GM23338 (cell line): ENCODE data around the gene TRIO. TPM values are rescaled to one million over a fixed set of nuclear protein-coding genes. Genes with fewer than 3 reads are reported as not detected.

Source experiments
- ATAC-seq: fragments of 200-7000 bp; cut with Tn5 transposase; 3 replicates; pipeline ENCODE4 v1.9.1; 2020
- DNase-seq: peaks from one replicate; pipeline ENCODE4 v3.0.0-alpha.2; 2015; ENCODE audit warnings: low spot score
- H2AFZ ChIP-seq: fragments of 200-600 bp; sonication (generic); 2 replicates; pipeline ENCODE4 v1.8.0; 2016; ENCODE audit warnings: antibody characterized with exemption, mild to moderate bottlenecking, moderate library complexity
- H3F3A ChIP-seq: fragments of 200-600 bp; sonication (generic); replicated peaks from 2 replicates; pipeline ENCODE4 v1.8.0; 2017; ENCODE audit warnings: antibody characterized with exemption, mixed run types, low read depth
- H3K27ac ChIP-seq: fragments of 200-600 bp; sonication (generic); 2 replicates; pipeline ENCODE4 v1.6.1; 2016; ENCODE audit warnings: low read depth
- H3K27me3 ChIP-seq: fragments of 200-600 bp; sonication (generic); 2 replicates; pipeline ENCODE4 v1.8.0; 2016; ENCODE audit warnings: mild to moderate bottlenecking, mixed run types, moderate library complexity; ENCODE audit not compliant: insufficient read depth
- H3K36me3 ChIP-seq: fragments of 200-600 bp; sonication (generic); 2 replicates; pipeline ENCODE4 v1.8.0; 2016; ENCODE audit warnings: mild to moderate bottlenecking; ENCODE audit not compliant: insufficient read depth
- H3K4me1 ChIP-seq: fragments of 200-600 bp; sonication (generic); 2 replicates; pipeline ENCODE4 v1.8.0; 2016; ENCODE audit warnings: mild to moderate bottlenecking, moderate library complexity; ENCODE audit not compliant: insufficient read depth
- H3K4me2 ChIP-seq: fragments of 200-600 bp; sonication (generic); 2 replicates; pipeline ENCODE4 v1.7.1; 2017; ENCODE audit warnings: mixed run types
- H3K4me3 ChIP-seq: fragments of 200-600 bp; sonication (generic); 2 replicates; pipeline ENCODE4 v1.6.1; 2016; ENCODE audit warnings: mixed run types
- H3K79me2 ChIP-seq: fragments of 200-600 bp; sonication (generic); replicated peaks from 2 replicates; pipeline ENCODE4 v1.8.0; 2017; ENCODE audit warnings: mild to moderate bottlenecking; ENCODE audit not compliant: insufficient read depth
- H3K9me2 ChIP-seq: fragments of 200-600 bp; sonication (generic); 2 replicates; pipeline ENCODE4 v1.8.0; 2017; ENCODE audit not compliant: insufficient read depth
- H4K20me1 ChIP-seq: fragments of 200-600 bp; sonication (generic); replicated peaks from 2 replicates; pipeline ENCODE4 v1.8.0; 2017; ENCODE audit warnings: mild to moderate bottlenecking; ENCODE audit not compliant: insufficient read depth
- H3K27ac Mint-ChIP-seq: 2 replicates; pipeline ENCODE4 v1.8.0; 2020; ENCODE audit warnings: inconsistent platforms, mild to moderate bottlenecking, moderate library complexity, mixed read lengths
- H3K27me3 Mint-ChIP-seq: 3 replicates; pipeline ENCODE4 v1.8.0; 2022; ENCODE audit warnings: low read depth, mild to moderate bottlenecking, moderate library complexity, mixed read lengths, inconsistent platforms; ENCODE audit not compliant: insufficient read depth, poor library complexity
- H3K36me3 Mint-ChIP-seq: 3 replicates; pipeline ENCODE4 v1.8.0; 2021; ENCODE audit warnings: low read depth, mild to moderate bottlenecking, inconsistent platforms, moderate library complexity, mixed read lengths
- H3K4me1 Mint-ChIP-seq: 3 replicates; pipeline ENCODE4 v1.8.0; 2020; ENCODE audit warnings: mild to moderate bottlenecking, inconsistent platforms, mixed read lengths
- H3K4me3 Mint-ChIP-seq: 3 replicates; pipeline ENCODE4 v1.8.0; 2021; ENCODE audit warnings: moderate library complexity, mild to moderate bottlenecking, inconsistent platforms, mixed read lengths
- H3K9me3 Mint-ChIP-seq: 3 replicates; pipeline ENCODE4 v1.8.0; 2020; ENCODE audit warnings: moderate library complexity, mild to moderate bottlenecking, inconsistent platforms, mixed read lengths
- EZH2 ChIP-seq: fragments of 200-600 bp; sonication (generic); IDR thresholded peaks from one replicate; pipeline ENCODE4 v1.8.0; 2017; ENCODE audit warnings: antibody characterized with exemption, mild to moderate bottlenecking, low read depth; ENCODE audit not compliant: unreplicated experiment
- EZH2phosphoT487 ChIP-seq: fragments of 200-600 bp; sonication (generic); IDR thresholded peaks from one replicate; pipeline ENCODE4 v1.8.1; 2018; ENCODE audit warnings: antibody characterized with exemption; ENCODE audit not compliant: unreplicated experiment
- JUNB ChIP-seq: IDR thresholded peaks from one replicate; pipeline ENCODE4 v1.6.1; 2016; ENCODE audit warnings: antibody characterized with exemption; ENCODE audit not compliant: unreplicated experiment
- NANOG ChIP-seq: IDR thresholded peaks from 2 replicates; pipeline ENCODE4 v1.6.1; 2016; ENCODE audit warnings: antibody characterized with exemption, borderline replicate concordance
- POLR2AphosphoS5 ChIP-seq: IDR thresholded peaks from 2 replicates; pipeline ENCODE4 v1.6.1; 2016; ENCODE audit warnings: antibody characterized with exemption, low read depth
- ZNF114 ChIP-seq: fragments of 250-450 bp; sonication (Bioruptor Pico); IDR thresholded peaks from 2 replicates; pipeline ENCODE4 v1.5.0; 2020; ENCODE audit warnings: mild to moderate bottlenecking, moderate library complexity
- ZNF331 ChIP-seq: fragments of 250-450 bp; sonication (Bioruptor Pico); IDR thresholded peaks from 2 replicates; pipeline ENCODE4 v1.5.0; 2020; ENCODE audit warnings: low read depth, mild to moderate bottlenecking, moderate library complexity
- polyA plus RNA-seq: library from polyadenylated mRNA; unstranded; fragments of >200 nt; fragmentation: Nextera tagmentation; extraction: Ambion mirVana; gene quantifications from 2 replicates; pipeline ENCODE4 v1.2.1, GENCODE V29; 2016
- total RNA-seq: library from RNA; depleted of rRNA; stranded (reverse); fragments of >200 nt; shearing (Covaris generic); gene quantifications from 2 replicates; pipeline ENCODE4 v1.2.3, GENCODE V29; 2014
- TF ChIP-seq, protein P1 (sequence below): IDR thresholded peaks from one replicate; pipeline ENCODE4 v1.6.1; 2018; ENCODE audit warnings: antibody characterized with exemption; ENCODE audit not compliant: unreplicated experiment
- TF ChIP-seq, protein P2 (sequence below): IDR thresholded peaks from 2 replicates; pipeline ENCODE4 v1.6.1; 2016; ENCODE audit warnings: antibody characterized with exemption
- TF ChIP-seq, protein P3 (sequence below): fragments of 250-450 bp; sonication (Bioruptor Pico); IDR thresholded peaks from 2 replicates; pipeline ENCODE4 v1.5.0; 2020; ENCODE audit warnings: mild to moderate bottlenecking, moderate library complexity

TRIO gene
- total and polyA plus RNA-seq, 2 experiments from 2014 or later, result 13.8 to 113 TPM

DNA sequence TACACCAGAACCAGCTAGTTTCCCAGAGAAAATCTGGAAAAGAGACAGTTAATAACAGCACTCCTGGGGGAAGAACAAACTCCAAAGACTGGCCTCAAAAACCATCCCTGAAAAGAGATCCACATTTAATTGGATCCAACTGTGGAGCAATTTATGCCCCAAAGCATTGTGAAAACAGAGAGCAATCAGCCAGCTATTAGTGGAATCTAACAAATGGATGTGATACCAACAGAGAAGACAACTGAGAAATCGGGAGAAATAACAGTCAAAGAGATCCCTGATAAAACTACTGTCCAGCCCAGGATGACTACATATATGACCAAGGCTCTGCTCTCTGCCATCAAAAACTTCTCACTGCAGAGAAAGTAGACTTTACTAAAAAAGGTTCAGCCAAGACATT, 40.5 kb upstream of the TRIO start (continued):
- TF ChIP-seq, protein P1, sequence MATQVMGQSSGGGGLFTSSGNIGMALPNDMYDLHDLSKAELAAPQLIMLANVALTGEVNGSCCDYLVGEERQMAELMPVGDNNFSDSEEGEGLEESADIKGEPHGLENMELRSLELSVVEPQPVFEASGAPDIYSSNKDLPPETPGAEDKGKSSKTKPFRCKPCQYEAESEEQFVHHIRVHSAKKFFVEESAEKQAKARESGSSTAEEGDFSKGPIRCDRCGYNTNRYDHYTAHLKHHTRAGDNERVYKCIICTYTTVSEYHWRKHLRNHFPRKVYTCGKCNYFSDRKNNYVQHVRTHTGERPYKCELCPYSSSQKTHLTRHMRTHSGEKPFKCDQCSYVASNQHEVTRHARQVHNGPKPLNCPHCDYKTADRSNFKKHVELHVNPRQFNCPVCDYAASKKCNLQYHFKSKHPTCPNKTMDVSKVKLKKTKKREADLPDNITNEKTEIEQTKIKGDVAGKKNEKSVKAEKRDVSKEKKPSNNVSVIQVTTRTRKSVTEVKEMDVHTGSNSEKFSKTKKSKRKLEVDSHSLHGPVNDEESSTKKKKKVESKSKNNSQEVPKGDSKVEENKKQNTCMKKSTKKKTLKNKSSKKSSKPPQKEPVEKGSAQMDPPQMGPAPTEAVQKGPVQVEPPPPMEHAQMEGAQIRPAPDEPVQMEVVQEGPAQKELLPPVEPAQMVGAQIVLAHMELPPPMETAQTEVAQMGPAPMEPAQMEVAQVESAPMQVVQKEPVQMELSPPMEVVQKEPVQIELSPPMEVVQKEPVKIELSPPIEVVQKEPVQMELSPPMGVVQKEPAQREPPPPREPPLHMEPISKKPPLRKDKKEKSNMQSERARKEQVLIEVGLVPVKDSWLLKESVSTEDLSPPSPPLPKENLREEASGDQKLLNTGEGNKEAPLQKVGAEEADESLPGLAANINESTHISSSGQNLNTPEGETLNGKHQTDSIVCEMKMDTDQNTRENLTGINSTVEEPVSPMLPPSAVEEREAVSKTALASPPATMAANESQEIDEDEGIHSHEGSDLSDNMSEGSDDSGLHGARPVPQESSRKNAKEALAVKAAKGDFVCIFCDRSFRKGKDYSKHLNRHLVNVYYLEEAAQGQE, result no peak
- no peak for TF ChIP-seq ZNF331
- TF ChIP-seq POLR2AphosphoS5, result no peak
- TF ChIP-seq NANOG, result no peak
- TF ChIP-seq, protein P2, sequence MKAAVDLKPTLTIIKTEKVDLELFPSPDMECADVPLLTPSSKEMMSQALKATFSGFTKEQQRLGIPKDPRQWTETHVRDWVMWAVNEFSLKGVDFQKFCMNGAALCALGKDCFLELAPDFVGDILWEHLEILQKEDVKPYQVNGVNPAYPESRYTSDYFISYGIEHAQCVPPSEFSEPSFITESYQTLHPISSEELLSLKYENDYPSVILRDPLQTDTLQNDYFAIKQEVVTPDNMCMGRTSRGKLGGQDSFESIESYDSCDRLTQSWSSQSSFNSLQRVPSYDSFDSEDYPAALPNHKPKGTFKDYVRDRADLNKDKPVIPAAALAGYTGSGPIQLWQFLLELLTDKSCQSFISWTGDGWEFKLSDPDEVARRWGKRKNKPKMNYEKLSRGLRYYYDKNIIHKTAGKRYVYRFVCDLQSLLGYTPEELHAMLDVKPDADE, result no peak
- no peak for TF ChIP-seq EZH2
- no peak for TF ChIP-seq ZNF114 (CRISPR knock-in tag)
- no peak for TF ChIP-seq EZH2phosphoT487
- no peak for TF ChIP-seq JUNB

DNA sequence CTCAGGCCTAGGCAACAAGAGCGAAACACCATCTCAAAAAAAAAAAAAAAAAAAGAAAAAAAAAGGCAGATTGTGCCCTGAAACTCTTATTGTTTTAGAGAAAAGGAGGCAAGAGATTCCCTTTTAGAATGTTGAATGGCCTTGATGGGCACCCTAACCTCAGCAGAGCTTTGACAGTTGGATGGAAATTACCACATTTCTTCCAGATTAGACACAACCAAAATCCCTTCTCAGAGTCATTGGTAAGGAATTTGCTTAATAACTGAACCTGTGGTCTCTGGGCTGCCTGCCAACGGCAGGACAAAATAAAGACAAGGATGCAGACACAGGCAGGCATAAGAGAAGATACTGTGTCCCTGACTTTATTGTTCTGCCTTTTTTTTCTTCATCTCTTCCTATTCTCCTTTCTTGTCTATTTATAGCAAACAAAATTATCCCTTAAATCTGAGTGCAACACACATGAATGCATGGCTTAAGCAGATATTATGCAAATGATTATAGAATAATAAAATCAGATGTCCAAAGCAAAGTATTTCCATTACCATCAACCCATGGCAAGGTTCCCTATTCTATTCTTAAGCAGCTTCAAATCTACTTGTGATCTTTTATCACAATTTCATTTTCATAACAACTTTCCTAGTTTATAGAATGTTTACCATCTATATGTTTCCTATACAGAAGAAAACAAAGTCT, 37.3 kb upstream of the TRIO start:
- no peak for ATAC-seq
- peaks cover 9% of the 10 kb centered on the region; the same call in 1 of the 3 replicates for H3K36me3 Mint-ChIP-seq
- peaks cover 12% of the 10 kb centered on the region; the same call in 2 of the 3 replicates for H3K9me3 Mint-ChIP-seq
- peaks cover 8% of the 10 kb centered on the region for H3K27me3 Mint-ChIP-seq
- no peaks in the 10 kb centered on the region for H3K27me3 ChIP-seq
- no peaks in the 10 kb centered on the region for H3K79me2 ChIP-seq
- H3K9me2 ChIP-seq, result 0 out of 2 replicates have a peak, but pooled peaks cover 4% of the 10 kb centered on the region
- H2AFZ ChIP-seq, result no peak overlapping the region
- H3K27ac Mint-ChIP-seq, result no peak overlapping the region
- H3K36me3 ChIP-seq, result no peaks in the 10 kb centered on the region; the same call in 1 of the 2 replicates
- 0 out of 2 replicates have a peak, but pooled peaks cover 6% of the 10 kb centered on the region for H3K4me1 ChIP-seq
- no peak for DNase-seq
- H3K4me3 Mint-ChIP-seq, result no peak overlapping the region
- H4K20me1 ChIP-seq, result no peaks in the 10 kb centered on the region
- H3K4me3 ChIP-seq, result no peak overlapping the region
- peaks cover 17% of the 10 kb centered on the region for H3K4me1 Mint-ChIP-seq
- no peaks in the 10 kb centered on the region for H3F3A ChIP-seq
- no peak overlapping the region for H3K4me2 ChIP-seq
- H3K27ac ChIP-seq, result no peak overlapping the region
- TF ChIP-seq, protein P2, result no peak
- TF ChIP-seq EZH2 (no peak), NANOG (no peak), ZNF331 (no peak)
- TF ChIP-seq, protein P3, sequence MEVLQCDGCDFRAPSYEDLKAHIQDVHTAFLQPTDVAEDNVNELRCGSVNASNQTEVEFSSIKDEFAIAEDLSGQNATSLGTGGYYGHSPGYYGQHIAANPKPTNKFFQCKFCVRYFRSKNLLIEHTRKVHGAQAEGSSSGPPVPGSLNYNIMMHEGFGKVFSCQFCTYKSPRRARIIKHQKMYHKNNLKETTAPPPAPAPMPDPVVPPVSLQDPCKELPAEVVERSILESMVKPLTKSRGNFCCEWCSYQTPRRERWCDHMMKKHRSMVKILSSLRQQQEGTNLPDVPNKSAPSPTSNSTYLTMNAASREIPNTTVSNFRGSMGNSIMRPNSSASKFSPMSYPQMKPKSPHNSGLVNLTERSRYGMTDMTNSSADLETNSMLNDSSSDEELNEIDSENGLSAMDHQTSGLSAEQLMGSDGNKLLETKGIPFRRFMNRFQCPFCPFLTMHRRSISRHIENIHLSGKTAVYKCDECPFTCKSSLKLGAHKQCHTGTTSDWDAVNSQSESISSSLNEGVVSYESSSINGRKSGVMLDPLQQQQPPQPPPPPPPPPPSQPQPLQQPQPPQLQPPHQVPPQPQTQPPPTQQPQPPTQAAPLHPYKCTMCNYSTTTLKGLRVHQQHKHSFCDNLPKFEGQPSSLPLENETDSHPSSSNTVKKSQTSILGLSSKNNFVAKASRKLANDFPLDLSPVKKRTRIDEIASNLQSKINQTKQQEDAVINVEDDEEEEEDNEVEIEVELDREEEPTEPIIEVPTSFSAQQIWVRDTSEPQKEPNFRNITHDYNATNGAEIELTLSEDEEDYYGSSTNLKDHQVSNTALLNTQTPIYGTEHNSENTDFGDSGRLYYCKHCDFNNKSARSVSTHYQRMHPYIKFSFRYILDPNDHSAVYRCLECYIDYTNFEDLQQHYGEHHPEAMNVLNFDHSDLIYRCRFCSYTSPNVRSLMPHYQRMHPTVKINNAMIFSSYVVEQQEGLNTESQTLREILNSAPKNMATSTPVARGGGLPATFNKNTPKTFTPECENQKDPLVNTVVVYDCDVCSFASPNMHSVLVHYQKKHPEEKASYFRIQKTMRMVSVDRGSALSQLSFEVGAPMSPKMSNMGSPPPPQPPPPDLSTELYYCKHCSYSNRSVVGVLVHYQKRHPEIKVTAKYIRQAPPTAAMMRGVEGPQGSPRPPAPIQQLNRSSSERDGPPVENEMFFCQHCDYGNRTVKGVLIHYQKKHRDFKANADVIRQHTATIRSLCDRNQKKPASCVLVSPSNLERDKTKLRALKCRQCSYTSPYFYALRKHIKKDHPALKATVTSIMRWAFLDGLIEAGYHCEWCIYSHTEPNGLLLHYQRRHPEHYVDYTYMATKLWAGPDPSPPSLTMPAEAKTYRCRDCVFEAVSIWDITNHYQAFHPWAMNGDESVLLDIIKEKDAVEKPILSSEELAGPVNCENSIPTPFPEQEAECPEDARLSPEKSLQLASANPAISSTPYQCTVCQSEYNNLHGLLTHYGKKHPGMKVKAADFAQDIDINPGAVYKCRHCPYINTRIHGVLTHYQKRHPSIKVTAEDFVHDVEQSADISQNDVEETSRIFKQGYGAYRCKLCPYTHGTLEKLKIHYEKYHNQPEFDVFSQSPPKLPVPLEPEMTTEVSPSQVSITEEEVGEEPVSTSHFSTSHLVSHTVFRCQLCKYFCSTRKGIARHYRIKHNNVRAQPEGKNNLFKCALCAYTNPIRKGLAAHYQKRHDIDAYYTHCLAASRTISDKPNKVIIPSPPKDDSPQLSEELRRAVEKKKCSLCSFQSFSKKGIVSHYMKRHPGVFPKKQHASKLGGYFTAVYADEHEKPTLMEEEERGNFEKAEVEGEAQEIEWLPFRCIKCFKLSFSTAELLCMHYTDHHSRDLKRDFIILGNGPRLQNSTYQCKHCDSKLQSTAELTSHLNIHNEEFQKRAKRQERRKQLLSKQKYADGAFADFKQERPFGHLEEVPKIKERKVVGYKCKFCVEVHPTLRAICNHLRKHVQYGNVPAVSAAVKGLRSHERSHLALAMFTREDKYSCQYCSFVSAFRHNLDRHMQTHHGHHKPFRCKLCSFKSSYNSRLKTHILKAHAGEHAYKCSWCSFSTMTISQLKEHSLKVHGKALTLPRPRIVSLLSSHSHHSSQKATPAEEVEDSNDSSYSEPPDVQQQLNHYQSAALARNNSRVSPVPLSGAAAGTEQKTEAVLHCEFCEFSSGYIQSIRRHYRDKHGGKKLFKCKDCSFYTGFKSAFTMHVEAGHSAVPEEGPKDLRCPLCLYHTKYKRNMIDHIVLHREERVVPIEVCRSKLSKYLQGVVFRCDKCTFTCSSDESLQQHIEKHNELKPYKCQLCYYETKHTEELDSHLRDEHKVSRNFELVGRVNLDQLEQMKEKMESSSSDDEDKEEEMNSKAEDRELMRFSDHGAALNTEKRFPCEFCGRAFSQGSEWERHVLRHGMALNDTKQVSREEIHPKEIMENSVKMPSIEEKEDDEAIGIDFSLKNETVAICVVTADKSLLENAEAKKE (CRISPR knock-in tag), result no peak
